ENCODE measurements around the gene GSS. TPM values are rescaled to one million over a fixed set of nuclear protein-coding genes. Genes with fewer than 3 reads are reported as not detected.

GSS gene
- total RNA-seq, 2 donors from 2014 or later = 36.5 to 40.5 TPM

DNA sequence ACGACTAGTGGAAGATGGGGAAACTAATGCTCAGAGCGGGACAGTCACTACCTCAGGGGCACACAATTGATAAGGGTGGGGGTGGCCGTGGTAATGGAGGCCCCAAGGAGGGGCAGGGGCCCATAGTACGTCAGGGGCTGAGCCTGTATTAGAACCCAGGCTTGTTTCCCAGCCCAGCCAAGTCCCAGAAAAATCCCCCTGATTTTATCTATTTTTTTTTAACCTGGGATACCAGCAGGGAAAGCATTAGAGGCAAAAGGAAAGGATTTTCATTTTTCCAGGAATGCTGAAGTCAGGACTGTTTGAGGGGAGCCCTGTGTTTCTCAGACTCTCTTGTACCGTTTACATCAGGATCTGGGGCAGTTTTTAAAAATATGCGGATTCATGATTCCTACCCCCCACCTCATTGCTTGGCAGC is 444 bp upstream of the GSS start:
- H3K36me3 ChIP-seq = no peaks in the 10 kb centered on the region
- no peaks in the 10 kb centered on the region for H3K9me3 ChIP-seq
- TF ChIP-seq, protein P1, sequence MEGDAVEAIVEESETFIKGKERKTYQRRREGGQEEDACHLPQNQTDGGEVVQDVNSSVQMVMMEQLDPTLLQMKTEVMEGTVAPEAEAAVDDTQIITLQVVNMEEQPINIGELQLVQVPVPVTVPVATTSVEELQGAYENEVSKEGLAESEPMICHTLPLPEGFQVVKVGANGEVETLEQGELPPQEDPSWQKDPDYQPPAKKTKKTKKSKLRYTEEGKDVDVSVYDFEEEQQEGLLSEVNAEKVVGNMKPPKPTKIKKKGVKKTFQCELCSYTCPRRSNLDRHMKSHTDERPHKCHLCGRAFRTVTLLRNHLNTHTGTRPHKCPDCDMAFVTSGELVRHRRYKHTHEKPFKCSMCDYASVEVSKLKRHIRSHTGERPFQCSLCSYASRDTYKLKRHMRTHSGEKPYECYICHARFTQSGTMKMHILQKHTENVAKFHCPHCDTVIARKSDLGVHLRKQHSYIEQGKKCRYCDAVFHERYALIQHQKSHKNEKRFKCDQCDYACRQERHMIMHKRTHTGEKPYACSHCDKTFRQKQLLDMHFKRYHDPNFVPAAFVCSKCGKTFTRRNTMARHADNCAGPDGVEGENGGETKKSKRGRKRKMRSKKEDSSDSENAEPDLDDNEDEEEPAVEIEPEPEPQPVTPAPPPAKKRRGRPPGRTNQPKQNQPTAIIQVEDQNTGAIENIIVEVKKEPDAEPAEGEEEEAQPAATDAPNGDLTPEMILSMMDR (IDR thresholded peaks at IDR 0.05) = no peak
- ATAC-seq (ENCODE audit: insufficient number of reproducible peaks, low FRiP score, low read depth) = no peak
- no peaks in the 10 kb centered on the region for H3K27me3 ChIP-seq (replicated peaks; ENCODE audit: insufficient read depth)
- H3K4me1 ChIP-seq (ENCODE audit: control insufficient read depth in 1 of 2, low read depth in 2 of 2) = peaks cover 8 to 16% of the 10 kb centered on the region in 2 donors
- H3K4me3 ChIP-seq = peak overlapping the region; percentile 95
- no peak for DNase-seq (ENCODE audit: low spot score)
- H3K27ac ChIP-seq = peak overlapping the region; percentile 86 to 92

DNA sequence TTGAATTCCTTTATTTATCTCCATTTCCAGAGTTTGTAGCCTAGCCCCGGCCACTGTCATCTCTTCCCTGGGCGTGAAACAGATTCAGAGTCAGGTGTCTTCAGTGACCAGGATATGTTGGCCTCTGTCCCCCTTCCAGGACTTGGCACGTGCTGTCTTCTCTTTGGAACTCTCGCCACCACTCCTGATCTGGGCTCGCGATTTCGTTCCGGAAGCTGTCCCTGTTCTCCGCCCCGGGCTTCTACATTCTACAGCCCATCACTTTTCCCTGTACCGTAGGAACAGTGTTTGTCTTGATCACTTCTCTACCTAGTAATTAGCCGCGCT is 739 bp downstream of the GSS start:
- DNase-seq (ENCODE audit: low spot score) = no peak
- Histone ChIP-seq H3K4me3 (peak overlapping the region; percentile 95), H3K27me3 (replicated peaks; ENCODE audit: insufficient read depth) (no peaks in the 10 kb centered on the region), H3K4me1 (ENCODE audit: control insufficient read depth in 1 of 2, low read depth in 2 of 2) (peaks cover 8 to 16% of the 10 kb centered on the region in 2 donors), H3K27ac (peak overlapping the region; percentile 86 to 92), H3K9me3 (no peaks in the 10 kb centered on the region), H3K36me3 (no peaks in the 10 kb centered on the region)
- no peak for ATAC-seq (ENCODE audit: insufficient number of reproducible peaks, low FRiP score, low read depth)
- TF ChIP-seq, protein P1 (IDR thresholded peaks at IDR 0.05) = no peak

DNA sequence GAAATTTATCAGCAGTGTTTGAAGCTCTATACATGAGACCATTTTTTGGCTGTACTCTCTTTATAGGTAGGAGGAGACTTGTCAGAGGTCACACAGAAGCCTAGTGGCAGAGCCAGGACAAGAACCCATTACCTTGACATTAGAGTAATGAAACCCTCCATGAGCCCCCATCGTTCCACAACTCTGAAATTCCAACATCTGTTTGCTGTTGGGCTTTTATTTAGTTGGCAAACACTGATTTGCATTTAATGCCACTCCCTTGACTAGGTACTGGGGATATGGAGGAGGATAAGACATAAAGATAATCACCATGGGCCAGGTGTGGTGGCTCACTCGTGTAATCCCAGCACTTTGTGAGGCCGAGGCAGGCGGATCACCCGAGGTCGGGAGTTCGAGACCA is 1.6 kb downstream of the GSS start:
- H3K36me3 ChIP-seq = no peaks in the 10 kb centered on the region
- no peak for ATAC-seq (ENCODE audit: insufficient number of reproducible peaks, low FRiP score, low read depth)

DNA sequence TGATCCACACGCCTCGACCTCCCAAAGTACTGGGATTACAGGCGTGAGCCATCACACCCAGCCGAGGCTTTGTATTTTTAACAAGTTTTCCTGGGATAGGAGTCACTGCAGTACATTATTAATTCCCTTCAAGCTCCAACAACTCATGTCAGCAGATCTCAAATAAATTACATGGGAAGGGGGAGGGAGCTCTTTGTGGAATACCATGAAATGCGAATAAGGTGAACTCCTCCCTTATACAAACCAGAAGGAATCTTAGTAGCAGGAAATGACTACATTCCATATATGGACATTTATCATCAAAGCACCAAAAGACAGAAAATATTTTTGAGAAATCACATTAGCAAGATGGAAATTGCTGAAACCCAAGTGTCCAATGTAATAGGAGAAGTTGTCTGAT is 2.9 kb downstream of the GSS start:
- Histone ChIP-seq H3K27me3 (replicated peaks; ENCODE audit: insufficient read depth) (no peaks in the 10 kb centered on the region), H3K4me3 (no peak overlapping the region), H3K36me3 (no peaks in the 10 kb centered on the region), H3K9me3 (no peaks in the 10 kb centered on the region), H3K4me1 (ENCODE audit: control insufficient read depth in 1 of 2, low read depth in 2 of 2) (peaks cover 8 to 16% of the 10 kb centered on the region in 2 donors), H3K27ac (no peak overlapping the region)
- no peak for ATAC-seq (ENCODE audit: insufficient number of reproducible peaks, low FRiP score, low read depth)
- no peak for DNase-seq (ENCODE audit: low spot score)
- TF ChIP-seq, protein P1 (IDR thresholded peaks at IDR 0.05) = no peak

More for the DNA sequence above, 1.6 kb downstream of the GSS start:
- H3K27me3 ChIP-seq (replicated peaks; ENCODE audit: insufficient read depth) = no peaks in the 10 kb centered on the region
- TF ChIP-seq, protein P1 (IDR thresholded peaks at IDR 0.05) = no peak
- H3K9me3 ChIP-seq = no peaks in the 10 kb centered on the region
- no peak overlapping the region for H3K27ac ChIP-seq
- peaks cover 8 to 16% of the 10 kb centered on the region in 2 donors for H3K4me1 ChIP-seq (ENCODE audit: control insufficient read depth in 1 of 2, low read depth in 2 of 2)
- no peak overlapping the region for H3K4me3 ChIP-seq
- DNase-seq (ENCODE audit: low spot score) = no peak

DNA sequence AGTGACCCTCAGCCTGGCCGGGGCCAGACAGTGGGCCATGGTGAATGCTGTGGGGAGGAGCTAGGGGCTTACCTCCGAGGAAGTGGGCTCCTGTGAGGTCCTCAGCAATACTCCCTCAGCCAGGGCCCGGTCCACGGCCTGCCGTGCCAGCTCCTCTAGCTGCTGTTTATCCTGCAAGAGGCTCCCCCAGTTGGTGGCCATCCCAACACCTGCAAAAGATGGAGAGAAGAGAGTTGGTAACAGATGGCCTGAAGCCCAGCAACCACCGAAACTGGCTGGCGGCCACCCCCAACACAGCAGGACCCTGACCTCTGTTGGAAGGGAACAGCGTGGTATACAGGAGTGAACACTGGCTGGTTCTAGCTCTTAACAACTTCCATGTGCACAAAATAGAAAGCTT is 4.0 kb downstream of the GSS start:
- Histone ChIP-seq H3K4me3 (no peak overlapping the region), H3K9me3 (no peaks in the 10 kb centered on the region), H3K27ac (no peak overlapping the region), H3K27me3 (replicated peaks; ENCODE audit: insufficient read depth) (no peaks in the 10 kb centered on the region), H3K4me1 (ENCODE audit: control insufficient read depth in 1 of 2, low read depth in 2 of 2) (peaks cover 8 to 15% of the 10 kb centered on the region in 2 donors), H3K36me3 (no peaks in the 10 kb centered on the region)
- no peak for ATAC-seq (ENCODE audit: insufficient number of reproducible peaks, low FRiP score, low read depth)
- TF ChIP-seq, protein P1 (IDR thresholded peaks at IDR 0.05) = no peak
- DNase-seq (ENCODE audit: low spot score) = no peak
